ENCODE data around the gene FBXL7.

The FBXL7 gene

DNA sequence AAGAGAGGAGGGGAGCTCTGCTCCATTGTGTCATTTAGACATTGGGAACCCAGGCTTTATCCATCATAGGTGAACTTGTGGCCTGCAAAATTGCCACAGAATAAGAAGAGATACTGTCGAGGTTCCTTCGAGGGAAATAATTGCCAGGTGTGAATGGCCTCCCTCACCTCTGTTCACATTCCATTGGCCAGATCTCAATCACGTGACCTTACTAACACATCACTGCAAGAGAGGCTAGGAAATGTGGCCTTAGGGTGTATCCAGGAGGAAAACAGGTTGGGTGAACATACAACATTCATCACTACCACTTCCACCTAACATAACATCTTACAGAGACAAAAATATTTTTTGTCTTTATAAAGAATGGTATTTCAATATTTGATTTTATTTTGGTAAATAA, 182.1 kb downstream of the FBXL7 start:
- no peak for DNase-seq

DNA sequence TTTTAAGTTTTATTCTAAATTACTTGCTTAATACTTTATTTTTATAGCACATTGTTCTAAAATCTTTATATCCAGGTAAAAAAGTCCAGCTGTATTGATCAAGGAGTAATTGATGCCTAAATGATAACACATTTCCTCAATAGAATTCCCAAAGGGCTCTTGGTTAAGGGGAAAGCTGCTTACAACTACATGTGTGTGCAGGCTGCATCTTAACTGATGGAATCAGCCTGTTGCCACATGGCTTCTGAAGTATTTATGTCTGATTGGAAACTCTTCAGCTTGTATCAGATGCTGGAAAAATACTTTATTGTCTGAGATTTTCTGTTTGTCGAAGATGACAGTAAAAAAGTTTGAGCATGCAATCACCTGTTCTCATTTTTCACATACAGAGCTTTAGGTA, 182.6 kb downstream of the FBXL7 start:
- DNase-seq = no peak

DNA sequence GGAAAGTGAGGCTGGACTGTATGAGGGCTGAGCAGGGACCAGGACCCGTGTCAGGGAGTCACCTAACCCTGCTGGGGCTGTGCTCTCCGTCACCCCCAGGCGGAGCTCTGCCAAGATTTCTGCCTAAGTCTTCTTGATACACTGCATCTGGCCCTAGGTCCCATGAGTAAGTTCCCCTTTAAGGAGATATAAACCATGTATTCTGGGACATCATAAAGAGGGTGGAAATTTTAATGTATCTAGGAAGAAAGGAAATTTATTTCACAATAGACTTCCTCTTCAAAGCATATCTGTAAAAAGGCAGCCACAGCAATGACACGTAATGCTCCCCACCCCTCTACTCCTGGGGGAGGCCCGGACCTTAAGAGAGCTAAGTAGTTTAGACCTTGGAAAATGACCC, 183.4 kb downstream of the FBXL7 start:
- no peak for DNase-seq

DNA sequence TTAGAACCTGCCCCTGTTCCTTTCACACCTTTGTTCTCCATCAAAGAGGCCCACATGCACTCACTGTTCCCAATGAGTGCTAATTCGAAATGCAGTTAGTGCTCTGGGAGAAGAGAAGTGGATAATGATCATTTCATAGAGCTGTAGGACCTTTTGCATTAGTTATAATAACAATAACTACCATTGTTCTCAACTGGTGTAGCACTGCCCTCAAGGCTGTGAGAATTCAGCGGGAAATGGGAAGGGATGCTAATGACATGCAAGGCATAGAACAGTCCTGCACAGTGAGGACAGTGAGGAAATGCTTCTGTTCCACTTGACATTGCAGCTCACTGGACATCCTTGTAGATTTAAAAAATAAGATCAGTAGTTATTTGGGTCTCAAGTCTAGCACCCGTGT, 187.4 kb downstream of the FBXL7 start:
- no peak for DNase-seq

DNA sequence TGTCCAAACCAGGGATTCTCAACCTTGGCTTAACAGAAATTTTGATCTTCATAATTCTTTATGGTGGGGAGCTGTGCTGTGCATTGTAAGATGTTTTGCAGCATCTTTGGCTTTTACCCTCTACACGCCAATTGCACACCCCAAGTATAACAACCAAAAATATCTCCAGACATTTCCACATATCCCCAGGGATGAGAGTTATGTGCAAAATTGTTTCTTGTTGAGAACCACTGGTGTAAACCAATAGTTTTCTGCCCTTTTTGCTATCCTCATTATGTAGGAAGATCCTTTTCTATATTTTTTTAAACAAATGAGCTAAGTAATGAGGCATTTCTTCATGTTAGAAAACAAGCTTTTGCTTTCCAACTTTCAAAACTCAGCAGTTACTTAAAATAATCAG, 189.9 kb downstream of the FBXL7 start:
- no peak for DNase-seq

DNA sequence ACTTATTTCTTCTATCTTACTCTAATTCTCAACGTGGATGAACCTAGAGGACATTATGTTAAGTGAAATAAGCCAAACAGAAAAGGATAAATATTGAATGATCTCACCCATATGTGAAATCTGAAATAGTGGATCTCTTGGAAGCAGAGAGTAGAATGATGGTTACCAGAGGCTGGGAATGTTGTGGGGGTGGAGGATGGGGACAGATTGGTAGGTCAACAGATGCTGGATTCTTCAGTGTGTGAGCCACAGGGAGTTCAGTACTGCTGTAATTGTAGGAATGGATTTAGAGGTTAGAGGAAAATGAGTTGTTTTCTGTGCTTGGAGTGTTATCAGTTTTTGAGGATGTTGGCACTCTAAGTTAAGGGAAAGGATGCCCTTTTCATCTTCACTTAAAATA, 190.6 kb downstream of the FBXL7 start:
- no peak for DNase-seq

DNA sequence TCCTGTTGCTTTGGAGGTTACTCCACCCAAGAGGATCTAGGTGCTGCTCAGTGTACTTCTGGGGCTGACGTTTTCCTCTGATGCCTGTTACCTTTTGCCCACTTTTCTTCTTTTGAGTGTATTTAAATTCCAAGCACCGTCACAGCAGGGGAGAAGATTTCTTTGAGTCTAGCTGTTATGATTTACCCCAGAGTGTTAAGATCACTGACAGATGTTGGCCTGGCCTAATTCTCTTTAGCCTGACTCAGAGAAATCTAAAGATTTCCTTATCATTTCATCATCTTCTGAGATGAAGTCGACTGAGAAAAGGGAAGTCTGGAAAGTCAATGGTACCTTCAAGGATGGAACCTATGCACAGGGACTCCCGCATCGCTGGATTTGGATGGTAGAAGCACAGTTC, 191.5 kb downstream of the FBXL7 start:
- no peak for DNase-seq

DNA sequence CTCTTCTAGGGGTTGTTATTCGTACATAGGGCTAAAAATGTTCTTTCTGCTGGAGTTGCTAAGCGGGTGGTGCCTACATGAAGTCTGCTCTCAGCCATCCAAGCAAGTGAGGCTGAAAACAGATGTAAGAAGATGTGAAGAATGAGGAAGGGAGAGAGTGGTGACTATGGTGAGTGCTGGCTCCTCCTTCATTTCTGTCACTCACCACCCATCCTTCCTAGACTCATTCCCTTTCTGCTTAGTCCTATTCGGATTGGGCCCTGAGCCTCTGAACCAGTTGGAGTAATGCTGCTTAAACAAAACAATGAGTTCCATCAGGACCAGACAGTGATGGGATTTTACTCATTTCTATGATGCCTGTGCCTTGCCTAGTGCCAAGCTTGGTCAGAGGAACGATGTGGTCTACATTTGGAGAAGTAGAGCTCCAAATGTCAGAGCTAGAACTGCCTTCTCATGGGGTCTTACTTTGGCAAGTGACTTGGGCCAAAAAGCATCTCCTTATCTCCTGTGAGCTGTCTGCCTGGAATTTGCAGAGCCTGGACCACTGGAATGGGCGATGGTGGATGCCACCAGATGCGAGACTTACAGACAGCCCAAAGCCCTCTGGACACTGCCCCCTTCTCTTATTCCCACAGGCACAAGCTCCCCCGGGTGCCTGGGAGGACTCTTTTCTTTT, 192.9 kb downstream of the FBXL7 start:
- no peak for DNase-seq

DNA sequence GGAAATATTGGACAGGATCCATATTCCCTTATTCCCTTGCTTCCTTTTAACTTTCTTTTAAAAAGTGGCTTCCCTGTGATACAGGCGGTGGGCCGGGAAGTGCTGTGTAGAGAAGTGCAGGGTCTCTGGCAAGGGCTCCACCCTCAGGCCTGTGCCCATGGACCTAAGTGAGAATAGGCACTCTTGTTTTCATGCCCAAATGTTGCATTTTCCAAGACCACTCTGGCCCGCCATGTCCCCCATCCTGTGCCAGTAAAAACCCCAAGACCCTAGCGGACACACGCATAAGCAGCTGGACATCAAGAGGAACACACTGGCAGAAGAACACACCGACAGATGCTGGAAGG, 193.4 kb downstream of the FBXL7 start:
- DNase-seq = no peak

DNA sequence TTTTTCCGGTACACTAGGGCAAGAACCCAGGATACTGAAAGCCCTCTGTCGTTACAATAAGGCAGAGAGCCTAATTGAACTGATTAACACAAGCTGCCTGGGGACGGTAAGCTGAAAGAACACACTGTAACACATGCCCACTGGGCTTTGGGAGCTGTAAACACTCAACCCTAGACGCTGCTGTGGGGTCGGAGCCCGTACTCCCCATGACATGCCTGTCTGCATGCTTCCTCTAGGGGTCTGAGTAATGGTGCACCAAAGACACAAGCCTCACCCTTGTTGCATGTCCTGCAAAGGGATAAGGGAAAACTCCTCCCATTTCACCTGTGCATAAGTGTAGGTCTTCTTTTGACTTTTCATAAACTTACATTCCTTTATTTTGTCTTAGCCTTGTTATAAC, 194.0 kb downstream of the FBXL7 start:
- DNase-seq = no peak

DNA sequence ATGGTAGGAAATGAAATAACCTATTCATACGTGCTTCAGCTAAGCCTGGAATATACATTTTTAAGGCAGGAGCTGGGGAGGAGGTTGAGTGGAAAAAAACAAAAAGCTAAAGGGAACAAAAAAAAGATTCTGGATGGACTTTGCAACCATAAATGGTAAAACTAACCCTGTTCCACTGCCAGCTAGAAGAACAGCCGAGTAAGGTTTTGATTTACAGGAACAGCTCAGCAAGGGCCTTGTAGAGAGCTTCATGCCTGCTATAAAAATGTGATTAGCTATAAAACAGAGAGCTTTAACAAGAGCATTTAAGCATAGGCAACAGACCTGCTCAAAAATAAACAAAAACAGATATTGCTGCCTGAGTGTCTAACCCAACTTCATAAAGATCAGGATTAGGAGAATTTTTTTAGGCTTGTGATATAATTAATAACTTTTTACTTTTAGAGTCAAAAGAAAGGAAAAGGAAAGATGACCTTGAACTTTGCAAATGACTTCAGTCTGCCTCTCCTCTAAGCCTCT, 194.8 kb downstream of the FBXL7 start:
- DNase-seq = no peak

DNA sequence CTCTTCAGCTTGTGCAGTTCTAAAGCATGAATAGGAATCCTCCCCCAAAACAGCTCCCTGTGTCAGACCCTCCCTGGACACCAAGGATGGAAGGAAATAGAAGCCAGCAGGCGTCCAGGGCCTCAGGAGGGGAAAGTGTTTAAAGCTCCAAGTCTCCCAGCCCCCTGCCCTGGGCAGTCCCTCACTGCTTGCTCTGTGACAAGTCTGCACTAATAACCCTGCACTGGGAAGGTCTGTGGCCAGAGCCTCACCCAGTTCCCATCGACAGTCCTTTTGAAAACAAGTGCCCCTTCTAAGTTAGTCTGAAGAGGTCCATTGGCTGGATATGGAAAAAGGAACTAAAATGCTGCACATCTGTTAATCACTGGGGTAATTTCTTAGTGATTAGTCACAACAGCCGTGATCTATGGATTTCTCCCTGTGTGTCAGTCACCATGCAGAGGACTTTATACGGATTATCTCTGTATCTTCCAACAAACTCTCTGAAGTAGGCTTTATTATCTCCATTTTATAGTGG, 195.3 kb downstream of the FBXL7 start:
- DNase-seq = no peak

DNA sequence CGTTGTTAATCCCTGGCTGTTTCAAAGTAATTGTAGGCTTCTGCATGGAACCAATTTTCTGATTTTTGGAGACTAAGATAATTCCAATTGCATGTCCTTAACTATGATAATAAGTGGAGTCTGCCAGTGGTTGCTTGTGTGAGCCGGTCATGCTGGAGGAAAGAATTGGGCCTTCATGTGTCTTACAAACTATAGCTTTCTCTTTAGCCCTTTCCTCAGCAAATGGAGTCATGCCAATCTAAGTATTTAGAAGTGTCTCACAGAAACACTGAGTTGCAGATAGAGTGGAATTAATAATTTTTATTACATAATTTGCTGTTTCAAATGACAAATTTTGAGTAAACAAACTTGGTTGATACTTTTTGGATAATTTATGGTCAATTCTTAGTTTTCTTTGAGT, 200.4 kb downstream of the FBXL7 start:
- no peak for DNase-seq

DNA sequence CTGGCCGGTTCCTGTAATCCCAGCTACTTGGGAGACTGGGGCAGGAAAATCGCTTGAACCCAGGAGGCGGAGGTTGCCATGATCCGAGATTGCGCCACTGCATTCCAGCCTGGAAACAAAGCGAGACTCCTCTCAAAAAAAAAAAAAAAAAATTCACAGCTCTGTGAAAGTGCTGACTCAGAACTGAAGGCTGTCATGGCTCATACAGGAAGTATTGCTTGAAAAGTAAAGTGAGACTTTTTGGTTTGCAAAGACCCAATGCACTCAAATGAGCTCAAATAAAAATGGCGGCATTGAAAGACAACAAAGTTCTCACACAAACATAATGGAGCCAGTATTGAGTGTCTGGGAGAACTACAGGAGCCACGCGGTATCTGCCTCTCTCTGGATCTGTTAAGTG, 202.1 kb downstream of the FBXL7 start:
- DNase-seq = no peak

DNA sequence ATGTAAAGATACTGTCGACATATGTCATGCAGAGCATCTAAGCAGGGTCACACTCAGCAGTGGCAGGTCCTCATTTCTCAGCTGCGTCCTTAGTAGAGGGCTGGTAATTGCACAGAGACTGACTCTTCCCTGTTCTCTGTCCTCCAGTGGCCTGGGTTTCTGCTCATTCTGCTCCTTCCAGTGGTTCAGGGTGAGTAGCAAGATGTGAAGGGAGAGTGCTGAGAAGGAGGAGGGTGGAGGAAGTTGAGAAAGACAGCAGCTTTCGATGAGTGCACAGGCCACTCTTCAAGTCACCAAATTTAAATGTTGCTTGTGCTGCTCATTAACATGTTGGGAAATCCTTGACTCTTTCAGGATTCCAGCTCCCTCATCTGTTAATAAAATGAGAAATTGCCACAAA, 203.9 kb downstream of the FBXL7 start:
- DNase-seq = no peak

DNA sequence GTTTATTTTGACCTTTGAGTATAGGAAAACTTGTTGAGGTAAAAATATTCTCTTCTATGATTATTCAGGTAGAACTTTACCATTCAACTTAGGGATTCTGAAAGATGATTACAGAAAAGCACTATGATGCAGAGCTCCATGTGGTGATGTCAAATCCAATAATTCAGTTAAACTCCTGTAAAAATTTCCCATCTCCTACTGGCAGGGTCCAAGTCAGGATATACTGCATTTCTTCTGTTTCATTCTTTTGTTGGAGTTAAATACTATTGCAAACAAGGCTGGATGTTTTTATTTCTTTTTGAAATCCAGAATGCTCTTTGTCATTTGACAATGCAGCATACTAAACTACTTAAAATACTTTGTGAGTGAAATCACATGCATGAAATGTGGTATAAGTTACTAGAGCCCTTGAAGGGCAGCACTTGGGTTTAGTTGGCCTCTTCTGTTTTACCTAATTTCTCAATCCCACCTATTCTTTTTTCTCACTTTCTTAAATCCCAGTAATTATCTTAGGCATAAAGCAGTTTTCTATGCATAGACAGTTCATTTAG, 204.5 kb downstream of the FBXL7 start:
- DNase-seq = no peak

DNA sequence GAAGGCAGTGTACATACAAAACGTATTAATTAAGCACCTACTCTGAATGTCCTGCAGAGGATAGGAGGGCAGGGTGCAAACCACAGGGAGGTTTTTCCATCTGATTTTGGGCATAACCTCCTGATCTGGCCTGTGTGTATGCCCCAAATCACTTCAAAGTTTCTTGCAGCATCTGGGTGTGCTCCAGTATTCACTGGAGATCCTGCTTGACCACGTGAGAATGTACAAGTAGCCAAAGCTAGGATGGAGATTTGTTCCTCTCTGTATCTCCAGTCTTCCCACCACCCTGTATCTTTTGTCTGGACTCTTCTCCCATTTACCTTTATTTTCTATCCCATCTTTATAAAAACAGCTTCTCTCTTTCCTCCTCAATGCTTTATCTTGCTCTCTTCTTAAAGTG, 207.7 kb downstream of the FBXL7 start:
- no peak for DNase-seq

DNA sequence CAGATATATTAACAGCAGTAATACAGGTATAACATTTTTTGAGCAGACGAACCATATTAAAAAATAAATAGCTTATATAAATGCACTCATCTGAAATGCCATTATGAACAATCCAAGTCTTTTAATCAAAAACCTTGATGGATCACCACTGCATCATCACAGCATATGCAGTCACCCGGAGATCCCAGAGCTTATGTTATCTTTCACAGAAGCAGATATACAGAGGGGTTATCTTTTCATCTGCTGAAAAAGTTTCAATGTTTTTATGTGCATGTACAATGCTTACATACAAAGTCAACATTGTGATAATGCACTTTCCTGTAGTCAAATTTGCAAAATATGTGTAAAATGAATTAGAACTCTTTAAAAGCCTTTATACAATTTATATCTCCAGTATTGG, 211.9 kb downstream of the FBXL7 start:
- no peak for DNase-seq

DNA sequence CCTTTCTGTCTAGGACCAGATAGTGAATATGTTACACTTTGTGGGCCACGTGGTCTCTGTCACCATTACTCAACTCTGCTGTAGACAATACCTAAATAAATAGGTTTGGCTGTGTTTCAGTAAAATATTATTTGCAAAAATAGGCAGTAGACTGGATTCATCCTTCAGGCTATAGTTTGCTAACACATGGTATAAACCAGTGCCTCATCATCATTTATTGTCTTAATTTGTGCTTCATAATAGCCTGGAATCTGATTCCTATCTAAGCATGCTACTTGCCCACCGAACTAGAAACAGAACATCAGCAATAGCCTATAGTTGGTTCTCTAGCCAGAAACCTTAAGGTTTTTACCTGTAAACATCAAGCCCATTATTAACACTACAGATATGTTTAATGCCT, 215.6 kb downstream of the FBXL7 start:
- DNase-seq = no peak

DNA sequence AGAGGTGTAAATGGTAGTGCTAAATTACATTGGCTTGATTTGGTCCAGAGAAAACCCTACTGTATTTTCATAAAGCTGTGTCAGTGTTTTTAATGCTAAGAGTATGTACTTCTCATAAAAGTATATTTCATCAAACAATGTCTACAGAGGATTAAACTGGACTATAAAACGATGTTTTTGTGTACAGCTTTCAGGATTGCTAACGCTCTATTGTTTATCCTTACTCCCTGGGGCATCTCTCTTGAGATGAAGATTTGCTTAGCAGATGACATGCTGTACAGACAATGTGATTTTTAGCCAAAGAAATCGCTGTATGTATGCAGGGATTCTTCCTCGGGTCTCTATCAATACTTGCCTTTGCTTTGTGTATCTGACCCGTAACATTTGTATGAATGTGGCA, 216.0 kb downstream of the FBXL7 start:
- DNase-seq = no peak

DNA sequence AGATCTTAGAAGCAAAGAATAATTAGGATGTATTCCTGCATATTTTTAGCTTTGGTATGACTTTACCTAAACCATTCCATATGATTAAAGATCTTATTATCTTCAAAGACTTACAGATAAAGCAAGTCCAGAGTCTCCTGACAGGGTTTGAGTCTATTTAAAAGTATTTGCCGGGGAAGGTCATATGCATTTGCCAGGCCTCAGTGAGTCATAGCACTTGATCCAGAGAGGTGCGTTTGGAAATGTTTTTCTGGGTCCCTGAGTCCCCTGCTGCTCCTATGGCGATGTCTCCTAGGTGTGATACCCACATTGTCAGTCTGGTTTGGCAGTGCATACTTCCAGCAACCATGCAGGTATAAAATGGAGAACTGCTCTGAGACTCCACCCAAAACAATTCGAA, 217.0 kb downstream of the FBXL7 start:
- DNase-seq = no peak

DNA sequence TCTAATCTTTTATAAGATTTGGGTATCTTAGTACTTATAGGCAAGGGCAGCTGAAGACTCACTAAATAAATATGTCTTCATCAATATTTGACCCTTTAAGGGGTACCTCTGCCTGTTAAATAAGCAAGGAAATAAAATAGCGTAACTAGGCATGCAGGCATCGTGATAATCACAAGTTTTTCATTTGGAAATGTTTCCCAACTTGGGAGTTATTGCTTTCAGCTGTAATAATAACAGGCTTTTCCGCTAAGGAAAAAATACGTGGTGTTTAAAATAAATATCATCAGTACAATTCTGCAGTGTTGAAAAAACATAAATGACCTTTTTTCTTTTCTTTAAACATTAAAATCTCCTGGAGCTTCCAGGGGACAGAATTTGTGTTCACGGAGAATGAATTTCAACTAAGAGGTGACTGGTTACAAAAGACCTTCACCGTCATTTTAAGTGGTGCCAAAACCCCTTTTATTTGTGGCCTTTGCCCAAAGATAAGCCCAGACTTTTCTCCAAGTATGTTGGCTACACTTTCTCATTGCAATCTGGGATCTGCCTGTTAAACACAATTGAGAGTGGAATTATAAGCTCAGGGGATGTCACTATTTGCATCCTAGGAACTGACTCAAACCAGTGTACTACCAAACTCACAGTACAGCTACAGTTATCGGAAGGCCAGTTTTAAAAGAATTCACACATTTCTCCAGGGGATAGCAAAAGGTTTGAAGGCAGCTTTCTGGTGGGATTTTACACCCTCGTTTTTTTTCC, 218.6 kb downstream of the FBXL7 start:
- DNase-seq = no peak

DNA sequence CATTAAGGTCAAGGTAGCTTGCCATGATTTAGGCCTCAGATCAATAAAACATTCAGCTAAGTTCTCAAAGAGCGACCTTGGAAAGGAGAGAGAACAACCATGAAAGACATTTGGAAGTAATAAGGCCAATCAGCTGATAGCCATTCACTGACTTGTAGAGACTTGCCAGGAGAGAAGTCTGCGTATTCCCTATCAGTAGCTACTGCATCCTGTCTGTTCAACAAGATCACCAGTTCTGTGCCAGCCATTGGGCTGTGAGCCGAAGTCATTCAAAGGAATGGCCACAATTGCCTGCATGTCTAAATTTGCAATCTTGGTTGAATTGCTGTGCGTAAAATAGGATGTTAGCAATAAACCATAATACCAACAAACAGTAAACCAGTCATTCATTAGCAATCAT, 219.8 kb downstream of the FBXL7 start:
- no peak for DNase-seq

DNA sequence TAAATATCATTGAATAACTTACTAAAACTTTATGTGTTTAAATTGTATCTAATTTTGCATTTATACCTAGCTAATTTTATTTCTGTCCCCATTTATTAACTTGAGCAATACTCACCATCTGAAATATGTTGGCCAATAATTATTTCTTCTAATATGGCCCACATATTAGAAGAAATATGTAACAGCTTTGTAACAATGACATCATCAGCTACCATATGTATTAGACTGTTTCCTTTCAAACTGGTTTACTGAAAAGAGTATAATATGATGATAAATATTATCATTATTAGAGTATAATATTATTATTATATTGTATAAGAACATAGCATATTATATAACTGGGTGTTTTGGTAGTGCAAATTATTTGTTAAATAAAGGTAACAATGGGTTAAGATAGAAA, 220.5 kb downstream of the FBXL7 start:
- no peak for DNase-seq

Measured in NCI-H2081 treated with DMSO at 0.1 percent for 48 hours (cell line).